ENCODE measurements around the gene SLC44A4.

The SLC44A4 gene

GRCh38 chr6:31814677-31815024 is 64.1 kb downstream of the SLC44A4 start:
- Histone ChIP-seq H3K4me1 (ENCODE audit: low read length) (peaks cover 16% of the 10 kb centered on the region), H3K9me3 (ENCODE audit: insufficient read depth, low read length) (no peaks in the 10 kb centered on the region), H2AFZ (ENCODE audit: low read depth, low read length) (no peak overlapping the region; the same call in 1 of the 2 replicates), H3K27ac (ENCODE audit: low read length) (no peak overlapping the region), H4K20me1 (ENCODE audit: insufficient read depth, low read length) (no peaks in the 10 kb centered on the region), H3K79me2 (ENCODE audit: low read length) (no peaks in the 10 kb centered on the region), H3K9ac (ENCODE audit: low read length) (no peak overlapping the region), H3K36me3 (replicated peaks; ENCODE audit: low read depth, low read length) (no peaks in the 10 kb centered on the region), H3K4me3 (ENCODE audit: low read length) (0 out of 2 replicates have a peak overlapping the region, but pooled peaks have one; percentile 18), H3K4me2 (ENCODE audit: low read length) (peak overlapping the region; percentile 26), H3K27me3 (ENCODE audit: low read depth, low read length) (no peaks in the 10 kb centered on the region)
- TF ChIP-seq CTCF (IDR thresholded peaks at IDR 0.05; ENCODE audit: low read depth, low read length), result no peak
- TF ChIP-seq EZH2phosphoT487 (IDR thresholded peaks at IDR 0.05; ENCODE audit: low read depth), result no peak

GRCh38 chr6:31813465-31813849 is 65.3 kb downstream of the SLC44A4 start:
- Histone ChIP-seq H3K9me3 (ENCODE audit: insufficient read depth, low read length) (no peaks in the 10 kb centered on the region), H2AFZ (ENCODE audit: low read depth, low read length) (peak overlapping the region; percentile 70), H4K20me1 (ENCODE audit: insufficient read depth, low read length) (no peaks in the 10 kb centered on the region), H3K4me3 (ENCODE audit: low read length) (0 out of 2 replicates have a peak overlapping the region, but pooled peaks have one; percentile 51), H3K27ac (ENCODE audit: low read length) (no peak overlapping the region), H3K27me3 (ENCODE audit: low read depth, low read length) (no peaks in the 10 kb centered on the region), H3K4me1 (ENCODE audit: low read length) (peaks cover 16% of the 10 kb centered on the region), H3K9ac (ENCODE audit: low read length) (0 out of 2 replicates have a peak overlapping the region, but pooled peaks have one; percentile 17), H3K79me2 (ENCODE audit: low read length) (no peaks in the 10 kb centered on the region), H3K4me2 (ENCODE audit: low read length) (peak overlapping the region; percentile 65), H3K36me3 (replicated peaks; ENCODE audit: low read depth, low read length) (no peaks in the 10 kb centered on the region)
- TF ChIP-seq EZH2phosphoT487 (IDR thresholded peaks at IDR 0.05; ENCODE audit: low read depth), result no peak
- TF ChIP-seq CTCF (IDR thresholded peaks at IDR 0.05; ENCODE audit: low read depth, low read length), result no peak

All from OCI-LY3 (cell line).